Neural cell (in vitro differentiated cells): ENCODE results near the gene SEC23A.

ENCODE experiments used
- EP300 ChIP-seq: fragments of 450-650 bp; conservative IDR thresholded peaks from 2 replicates; pipeline ENCODE4 v1.6.1; 2014; ENCODE audit warnings: antibody characterized with exemption, mild to moderate bottlenecking, moderate library complexity; ENCODE audit not compliant: poor library complexity, severe bottlenecking
- EZH2 ChIP-seq: fragments of 200-600, 300-800 bp; shearing (Covaris generic), sonication (generic); IDR thresholded peaks from 2 replicates; pipeline ENCODE4 v1.6.1; 2014; ENCODE audit warnings: antibody characterized with exemption, low read length, borderline replicate concordance, mild to moderate bottlenecking; ENCODE audit not compliant: insufficient read depth, poor library complexity, severe bottlenecking
- MXI1 ChIP-seq: fragments of 450-650 bp; conservative IDR thresholded peaks from 2 replicates; pipeline ENCODE4 v1.6.1; 2014; ENCODE audit warnings: antibody characterized with exemption, mild to moderate bottlenecking; ENCODE audit not compliant: poor library complexity, severe bottlenecking
- POLR2AphosphoS5 ChIP-seq: IDR thresholded peaks from 2 replicates; pipeline ENCODE4 v1.6.1; 2012
- RAD21 ChIP-seq: fragments of 450-650 bp; conservative IDR thresholded peaks from 2 replicates; pipeline ENCODE4 v1.6.1; 2014; ENCODE audit warnings: antibody characterized with exemption, mild to moderate bottlenecking, moderate library complexity
- SMC3 ChIP-seq: fragments of 450-650 bp; conservative IDR thresholded peaks from 2 replicates; pipeline ENCODE4 v1.6.1; 2014; ENCODE audit warnings: antibody characterized with exemption, mild to moderate bottlenecking, moderate library complexity; ENCODE audit not compliant: poor library complexity
- TF ChIP-seq, protein P1 (sequence below): fragments of 450-650 bp; IDR thresholded peaks from 2 replicates; pipeline ENCODE4 v1.5.1; 2014; ENCODE audit warnings: antibody characterized with exemption, mild to moderate bottlenecking, moderate library complexity; ENCODE audit not compliant: poor library complexity, severe bottlenecking
- TF ChIP-seq, protein P2 (sequence below): IDR thresholded peaks from 2 replicates; pipeline ENCODE4 v1.6.1; 2012; ENCODE audit warnings: borderline replicate concordance

DNA sequence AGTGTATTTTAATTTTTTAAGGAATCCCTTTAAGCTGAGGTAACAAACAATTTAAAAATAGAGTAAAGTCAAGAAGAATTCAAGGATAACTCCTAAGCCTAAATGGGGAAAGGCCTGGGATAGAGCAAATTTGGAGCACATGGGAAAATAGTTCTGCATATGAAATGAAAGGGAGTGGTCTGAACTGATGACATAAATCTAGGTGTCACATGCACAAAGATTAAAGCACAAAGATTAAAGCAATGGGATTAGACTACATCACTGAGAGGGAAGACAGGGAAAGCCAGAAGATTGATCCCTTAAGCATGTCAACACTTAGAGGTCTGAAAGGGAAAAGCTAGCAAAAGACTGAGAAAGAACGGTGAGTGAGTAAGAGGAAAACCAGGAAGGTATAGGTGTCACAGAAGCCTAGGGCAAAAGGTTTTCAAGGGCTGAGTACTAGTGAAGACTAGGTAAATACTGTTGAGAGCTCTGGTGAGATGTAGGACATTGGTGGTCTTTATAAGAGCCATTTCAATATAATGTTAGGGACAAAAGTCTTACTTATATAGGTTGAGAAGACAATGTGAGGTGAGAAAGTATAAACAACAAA is 59.6 kb downstream of the SEC23A start:
- TF ChIP-seq POLR2AphosphoS5 (no peak), EZH2 (no peak), SMC3 (no peak), MXI1 (no peak), RAD21 (no peak), EP300 (no peak)
- TF ChIP-seq, protein P1, sequence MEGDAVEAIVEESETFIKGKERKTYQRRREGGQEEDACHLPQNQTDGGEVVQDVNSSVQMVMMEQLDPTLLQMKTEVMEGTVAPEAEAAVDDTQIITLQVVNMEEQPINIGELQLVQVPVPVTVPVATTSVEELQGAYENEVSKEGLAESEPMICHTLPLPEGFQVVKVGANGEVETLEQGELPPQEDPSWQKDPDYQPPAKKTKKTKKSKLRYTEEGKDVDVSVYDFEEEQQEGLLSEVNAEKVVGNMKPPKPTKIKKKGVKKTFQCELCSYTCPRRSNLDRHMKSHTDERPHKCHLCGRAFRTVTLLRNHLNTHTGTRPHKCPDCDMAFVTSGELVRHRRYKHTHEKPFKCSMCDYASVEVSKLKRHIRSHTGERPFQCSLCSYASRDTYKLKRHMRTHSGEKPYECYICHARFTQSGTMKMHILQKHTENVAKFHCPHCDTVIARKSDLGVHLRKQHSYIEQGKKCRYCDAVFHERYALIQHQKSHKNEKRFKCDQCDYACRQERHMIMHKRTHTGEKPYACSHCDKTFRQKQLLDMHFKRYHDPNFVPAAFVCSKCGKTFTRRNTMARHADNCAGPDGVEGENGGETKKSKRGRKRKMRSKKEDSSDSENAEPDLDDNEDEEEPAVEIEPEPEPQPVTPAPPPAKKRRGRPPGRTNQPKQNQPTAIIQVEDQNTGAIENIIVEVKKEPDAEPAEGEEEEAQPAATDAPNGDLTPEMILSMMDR, result no peak
- TF ChIP-seq, protein P2, sequence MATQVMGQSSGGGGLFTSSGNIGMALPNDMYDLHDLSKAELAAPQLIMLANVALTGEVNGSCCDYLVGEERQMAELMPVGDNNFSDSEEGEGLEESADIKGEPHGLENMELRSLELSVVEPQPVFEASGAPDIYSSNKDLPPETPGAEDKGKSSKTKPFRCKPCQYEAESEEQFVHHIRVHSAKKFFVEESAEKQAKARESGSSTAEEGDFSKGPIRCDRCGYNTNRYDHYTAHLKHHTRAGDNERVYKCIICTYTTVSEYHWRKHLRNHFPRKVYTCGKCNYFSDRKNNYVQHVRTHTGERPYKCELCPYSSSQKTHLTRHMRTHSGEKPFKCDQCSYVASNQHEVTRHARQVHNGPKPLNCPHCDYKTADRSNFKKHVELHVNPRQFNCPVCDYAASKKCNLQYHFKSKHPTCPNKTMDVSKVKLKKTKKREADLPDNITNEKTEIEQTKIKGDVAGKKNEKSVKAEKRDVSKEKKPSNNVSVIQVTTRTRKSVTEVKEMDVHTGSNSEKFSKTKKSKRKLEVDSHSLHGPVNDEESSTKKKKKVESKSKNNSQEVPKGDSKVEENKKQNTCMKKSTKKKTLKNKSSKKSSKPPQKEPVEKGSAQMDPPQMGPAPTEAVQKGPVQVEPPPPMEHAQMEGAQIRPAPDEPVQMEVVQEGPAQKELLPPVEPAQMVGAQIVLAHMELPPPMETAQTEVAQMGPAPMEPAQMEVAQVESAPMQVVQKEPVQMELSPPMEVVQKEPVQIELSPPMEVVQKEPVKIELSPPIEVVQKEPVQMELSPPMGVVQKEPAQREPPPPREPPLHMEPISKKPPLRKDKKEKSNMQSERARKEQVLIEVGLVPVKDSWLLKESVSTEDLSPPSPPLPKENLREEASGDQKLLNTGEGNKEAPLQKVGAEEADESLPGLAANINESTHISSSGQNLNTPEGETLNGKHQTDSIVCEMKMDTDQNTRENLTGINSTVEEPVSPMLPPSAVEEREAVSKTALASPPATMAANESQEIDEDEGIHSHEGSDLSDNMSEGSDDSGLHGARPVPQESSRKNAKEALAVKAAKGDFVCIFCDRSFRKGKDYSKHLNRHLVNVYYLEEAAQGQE, result no peak
